Stimulated activated CD4-positive, alpha-beta T cell treated with anti-CD3 and anti-CD28 coated beads, TNF-alpha, amount 100 ng/mL, for 48 hours (primary cell): Measurements from ENCODE around the gene EYA2.
"Not testable (repeated sequence)": the region's sequence is repeated elsewhere in the genome, so short reads cannot be mapped to it uniquely, and the experiment has no call there.

Experiments used
- DNase-seq, 3 donors: peaks; one replicate each; pipeline ENCODE4 v3.0.0-alpha.2; 2020; ENCODE audit warnings: low read depth in 3 of 3

EYA2 gene

GRCh38 chr20:47204850-47205122 lies 310.1 kb downstream of the EYA2 start:
- DNase-seq, result not testable (repeated sequence)

DNA sequence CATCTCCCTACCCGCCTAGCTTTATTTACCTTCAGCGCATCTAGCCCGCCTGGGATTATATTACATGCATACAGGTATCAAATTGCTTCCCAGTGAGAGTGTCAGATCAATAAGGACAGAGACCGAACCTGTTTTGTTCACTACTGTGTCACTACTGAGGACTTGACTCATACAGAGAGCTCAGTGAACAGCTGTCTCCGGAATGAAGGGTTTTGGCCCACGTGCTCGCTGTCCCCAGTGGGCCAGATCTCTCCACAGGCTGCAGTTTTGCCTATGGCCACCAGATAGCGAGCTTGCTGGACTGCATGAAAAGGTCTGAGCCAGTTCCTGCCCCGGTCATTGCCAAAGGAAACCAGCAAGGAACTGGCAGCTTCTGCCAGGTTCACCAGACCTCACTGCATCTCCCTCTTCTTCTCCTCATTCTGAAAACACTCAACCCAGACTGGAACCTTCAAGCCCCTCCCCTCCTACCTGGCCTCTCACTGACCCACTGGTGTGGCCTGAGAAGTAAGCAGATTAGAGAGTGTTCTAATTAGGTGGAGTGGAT lies 311.0 kb downstream of the EYA2 start:
- peak in 1 of 3 donors; percentile 49 for DNase-seq

- DNase-seq, result not testable (repeated sequence)
Measured at GRCh38 chr20:47206552-47206951, 311.9 kb downstream of the EYA2 start.

- no peak for DNase-seq
Measured at GRCh38 chr20:47206962-47207641, 312.5 kb downstream of the EYA2 start.

DNA sequence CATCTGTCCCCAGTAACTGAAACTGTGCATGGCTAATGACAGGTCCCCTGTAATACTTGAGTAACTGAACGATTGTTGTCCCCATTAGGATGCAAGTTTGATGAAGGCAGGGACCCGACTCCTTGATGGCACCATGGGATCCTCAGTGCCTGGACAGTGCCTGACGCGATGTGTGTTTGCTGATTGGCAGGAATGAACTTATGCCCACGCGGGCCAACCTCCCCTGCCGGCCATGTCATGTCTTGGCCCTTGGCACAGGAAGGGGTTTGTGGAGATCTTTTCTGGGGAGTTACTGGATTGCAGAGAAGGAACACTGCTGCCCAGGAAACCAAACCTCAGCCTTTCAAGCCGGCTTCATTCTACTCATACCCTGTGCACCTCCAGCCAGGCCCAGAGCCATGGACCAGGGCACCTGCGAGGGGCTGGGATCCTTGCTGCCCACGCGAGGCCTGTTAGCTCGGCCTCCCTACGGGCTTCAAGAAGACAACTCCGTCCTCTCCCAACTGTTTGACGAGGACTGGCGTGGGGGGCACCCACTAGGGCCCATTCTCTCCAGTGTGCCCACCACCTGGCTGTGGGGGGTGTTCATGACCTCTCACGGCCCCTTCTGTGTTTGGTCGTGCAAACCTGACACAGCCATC lies 314.0 kb downstream of the EYA2 start:
- no peak for DNase-seq

GRCh38 chr20:47209982-47210381 lies 315.3 kb downstream of the EYA2 start:
- DNase-seq, result no peak

- DNase-seq, result no peak
Measured at GRCh38 chr20:47210470-47210869, 315.8 kb downstream of the EYA2 start.

- DNase-seq, result no peak
Measured at GRCh38 chr20:47211036-47211435, 316.4 kb downstream of the EYA2 start.

- no peak for DNase-seq
Measured at GRCh38 chr20:47212606-47213207, 318.1 kb downstream of the EYA2 start.

- DNase-seq, result no peak
Measured at GRCh38 chr20:47213966-47214365, 319.3 kb downstream of the EYA2 start.

DNA sequence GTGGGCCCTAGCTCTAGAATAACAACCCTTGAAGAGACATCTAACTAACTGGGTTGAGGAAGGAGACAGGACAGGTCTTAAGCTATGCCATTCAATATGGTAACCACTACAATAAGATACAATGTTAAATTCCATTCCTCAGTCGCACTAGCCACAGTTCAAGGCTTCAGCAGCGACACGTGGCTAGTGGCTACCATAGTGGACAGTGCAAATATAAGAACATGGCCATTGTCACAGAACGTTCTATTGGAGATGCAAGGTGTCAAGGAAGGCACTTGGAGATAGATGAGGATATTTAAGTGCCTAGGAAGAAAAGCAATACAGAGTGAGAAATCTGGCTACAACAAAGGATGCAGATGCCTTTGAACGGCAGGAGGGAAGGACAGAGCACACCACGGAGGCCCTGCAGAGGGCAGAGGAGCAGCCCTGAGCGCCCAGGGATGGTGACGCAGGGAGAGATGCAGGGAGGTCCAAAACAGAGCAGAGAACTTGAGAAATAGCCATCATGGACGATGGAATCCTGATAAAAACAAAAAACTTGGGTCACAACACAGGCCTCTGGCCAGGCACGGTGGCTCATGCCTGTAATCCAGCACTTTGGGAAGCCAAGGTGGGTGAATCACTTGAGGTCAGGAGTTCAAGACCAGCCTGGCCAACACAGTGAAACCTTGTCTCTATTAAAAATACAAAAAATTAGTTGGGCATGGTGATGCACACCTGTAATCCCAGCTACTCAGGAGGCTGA lies 321.2 kb downstream of the EYA2 start:
- no peak for DNase-seq

GRCh38 chr20:47216819-47217410 lies 322.3 kb downstream of the EYA2 start:
- no peak for DNase-seq

DNA sequence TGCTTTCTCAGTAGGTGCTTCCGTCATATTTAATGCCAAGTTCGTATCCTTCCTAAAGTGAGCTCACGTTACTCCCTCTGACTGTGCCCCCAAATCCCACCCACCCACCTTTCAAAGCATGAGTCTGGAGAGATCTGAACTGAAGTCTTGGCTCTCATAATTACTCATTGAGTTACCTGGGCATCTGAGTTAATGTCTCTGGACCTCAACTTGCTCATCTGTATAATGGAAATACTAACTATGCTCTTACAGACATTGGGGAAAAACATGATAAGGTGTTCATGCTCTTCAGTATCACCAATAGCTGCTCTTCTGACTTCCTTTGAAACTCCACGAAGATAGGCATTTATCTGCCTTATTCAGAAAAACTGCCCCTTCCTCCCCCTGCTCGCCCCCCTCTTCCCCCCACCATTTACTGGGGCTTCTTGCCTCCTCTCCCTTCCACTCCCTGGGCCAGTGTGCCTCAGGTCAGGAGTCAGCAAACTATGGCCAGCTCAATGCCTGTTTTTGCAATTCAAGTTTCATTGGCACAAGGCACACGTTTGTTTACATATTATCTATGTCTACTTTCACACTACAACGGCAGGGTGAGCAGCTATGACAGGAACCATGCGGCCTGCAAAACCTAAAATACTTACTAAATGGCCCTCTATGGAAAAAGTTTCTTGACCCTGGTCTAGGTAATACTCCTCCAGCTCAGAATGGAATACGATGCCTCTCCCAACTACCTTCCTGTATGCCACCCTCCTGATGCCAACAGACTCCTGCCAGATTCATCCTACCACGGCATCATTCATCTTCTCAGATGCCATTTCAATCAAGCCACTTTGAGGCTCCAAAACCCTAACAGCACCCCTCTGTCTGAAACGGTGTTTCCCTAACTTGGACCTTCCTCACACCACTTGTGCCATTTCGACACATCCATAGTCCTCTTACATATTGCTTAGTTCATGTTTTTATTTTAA lies 323.1 kb downstream of the EYA2 start:
- no peak for DNase-seq

DNA sequence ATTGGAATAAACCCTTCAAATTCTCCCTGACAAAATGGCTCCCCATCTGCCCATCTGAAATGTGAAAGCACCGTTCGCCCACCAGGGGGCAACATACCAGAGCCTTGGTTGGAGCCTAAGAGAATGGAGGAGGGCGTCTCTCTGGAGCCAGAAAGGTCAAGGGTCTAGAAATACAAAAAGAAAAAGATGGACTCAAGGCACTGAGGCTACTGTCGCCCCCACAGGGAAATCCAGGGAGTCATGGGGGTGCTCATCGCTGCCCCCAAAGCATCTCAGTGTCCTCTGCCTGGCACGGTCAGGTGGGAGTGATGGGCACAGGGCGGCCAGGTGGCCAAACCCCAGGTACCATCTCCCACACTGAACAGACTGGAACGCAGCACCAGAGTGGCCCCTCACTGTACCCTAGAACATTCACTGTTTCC lies 325.5 kb downstream of the EYA2 start:
- DNase-seq, result peak; percentile 24 to 50 (median 31)

DNA sequence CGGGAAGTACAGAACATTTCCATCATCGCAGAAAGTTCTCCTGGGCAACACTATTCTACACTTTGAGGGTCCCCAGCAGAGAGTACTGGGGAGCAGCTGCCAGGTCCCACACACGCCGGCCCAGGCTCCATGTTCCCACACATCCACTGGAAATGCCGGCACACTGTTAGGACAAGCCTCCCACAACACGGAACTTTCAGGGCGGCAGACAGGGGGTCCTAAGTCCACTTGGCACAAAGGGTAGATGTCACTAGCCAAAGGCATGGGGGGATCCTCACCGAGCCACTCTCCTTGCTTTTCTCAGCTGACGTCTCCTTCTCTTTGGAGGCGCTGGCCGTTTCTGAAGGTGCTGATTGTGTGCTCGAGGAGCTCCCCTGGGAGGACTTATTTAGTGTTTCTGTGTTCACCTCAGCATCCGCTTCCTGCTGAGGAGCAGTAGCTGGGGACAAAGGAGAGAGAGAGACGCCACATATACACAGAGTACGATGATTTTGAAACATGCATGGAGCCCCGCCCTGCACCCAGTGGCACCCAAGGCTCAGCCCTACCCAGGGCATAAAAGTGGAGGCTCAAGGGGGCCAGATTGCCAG lies 326.5 kb downstream of the EYA2 start:
- DNase-seq, result no peak

- DNase-seq, result no peak
Measured at GRCh38 chr20:47222468-47223119, 328.0 kb downstream of the EYA2 start.

DNA sequence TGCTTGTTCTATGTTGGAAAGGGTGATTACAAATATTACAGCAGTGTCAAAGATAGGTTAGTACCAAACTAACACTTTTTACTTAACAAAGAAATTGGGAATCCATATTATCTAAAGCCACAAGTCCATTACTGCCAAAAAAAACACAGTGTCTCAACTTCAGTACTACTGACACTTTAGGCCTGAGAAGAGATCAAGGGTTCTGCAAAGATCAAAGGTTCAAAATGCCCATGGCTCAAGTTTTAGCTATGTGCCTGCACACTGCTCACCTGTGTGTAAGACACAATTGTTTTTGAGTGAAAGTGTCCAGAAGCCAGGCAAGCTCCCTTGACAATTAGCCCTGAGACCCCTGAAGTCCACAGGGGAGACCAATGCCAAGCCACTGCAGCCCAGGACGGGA lies 329.3 kb downstream of the EYA2 start:
- no peak for DNase-seq

DNA sequence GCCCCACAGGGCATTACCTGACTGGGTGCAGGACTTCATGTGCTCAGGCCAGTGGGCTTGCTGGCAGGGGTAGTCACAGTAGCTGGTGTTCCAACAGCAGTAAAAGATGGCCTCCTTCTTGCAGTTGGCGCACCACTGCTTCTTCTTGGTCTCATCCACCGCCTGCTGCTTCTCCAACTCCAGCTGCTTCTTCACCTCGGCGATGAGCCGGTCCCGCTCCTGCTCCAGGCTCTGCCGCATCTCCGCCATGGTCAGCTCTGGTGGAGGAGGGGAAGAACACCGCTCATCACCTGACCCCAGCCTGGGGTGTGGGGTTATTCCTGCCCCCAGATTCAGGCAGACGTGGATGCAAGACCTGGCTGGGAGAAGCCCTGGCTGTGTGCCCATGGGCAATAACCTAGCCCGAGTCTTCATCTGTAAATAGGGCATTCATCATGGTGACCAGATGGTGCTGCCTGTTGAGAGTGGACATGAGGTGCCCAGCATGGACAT lies 329.7 kb downstream of the EYA2 start:
- DNase-seq, result no peak

DNA sequence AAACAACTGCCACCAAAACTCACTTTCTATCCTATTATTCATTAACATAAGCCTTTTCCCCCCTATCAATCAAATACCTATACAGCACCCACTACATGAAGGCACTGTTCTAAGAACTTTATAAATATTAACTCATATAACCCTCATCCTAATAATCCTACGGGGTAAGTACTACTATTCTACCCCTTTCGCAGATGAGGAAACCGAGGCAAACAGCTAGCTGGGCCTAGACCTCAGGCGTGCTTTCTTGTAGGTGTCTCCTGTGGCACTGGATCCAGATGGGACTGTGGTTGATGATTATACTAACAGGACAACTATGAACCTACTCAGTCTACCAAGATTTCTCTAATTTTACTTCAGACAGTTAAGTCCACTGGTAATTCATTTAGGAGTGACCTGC lies 330.2 kb downstream of the EYA2 start:
- no peak for DNase-seq

DNA sequence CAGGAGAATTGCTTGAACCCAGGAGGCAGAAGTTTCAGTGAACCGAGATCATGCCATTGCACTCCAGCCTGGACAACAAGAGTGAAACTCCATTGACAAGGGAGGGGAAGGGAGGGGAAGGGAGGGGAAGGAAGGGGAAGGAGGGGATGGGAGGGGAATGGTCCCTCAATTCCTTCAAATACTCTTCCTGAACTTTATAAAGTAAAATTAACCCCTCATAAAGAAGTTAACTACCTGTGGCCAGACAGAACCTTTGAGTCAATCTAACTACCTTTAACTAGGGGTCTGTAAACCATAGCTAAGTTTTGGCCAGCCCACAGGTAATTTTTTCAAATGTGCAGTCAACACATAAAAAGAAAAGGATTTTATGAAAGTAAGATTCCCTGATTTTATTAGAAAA lies 330.8 kb downstream of the EYA2 start:
- DNase-seq, result no peak
